Subcutaneous abdominal adipose tissue (tissue), 5 donors: ENCODE data around the gene MARCHF3.

Source experiments
- H3K27ac ChIP-seq: one replicate; pipeline ENCODE4 v1.7.0; 2013; ENCODE audit warnings: low read depth, mild to moderate bottlenecking, inconsistent platforms, low read length, moderate library complexity
- H3K27me3 ChIP-seq, 5 donors: one replicate each; pipeline ENCODE4 v1.7.0; 2013; ENCODE audit warnings: low read length in 5 of 5, inconsistent platforms in 1 of 5; ENCODE audit not compliant: control insufficient read depth in 5 of 5, insufficient read depth in 4 of 5
- H3K36me3 ChIP-seq, 5 donors: one replicate each; pipeline ENCODE4 v1.7.0; 2013; ENCODE audit warnings: low read length in 5 of 5; ENCODE audit not compliant: control insufficient read depth in 5 of 5, insufficient read depth in 5 of 5
- H3K4me1 ChIP-seq, 5 donors: one replicate each; pipeline ENCODE4 v1.7.0; 2013; ENCODE audit warnings: low read length in 5 of 5, mild to moderate bottlenecking in 3 of 5, moderate library complexity in 1 of 5; ENCODE audit not compliant: control insufficient read depth in 5 of 5, insufficient read depth in 5 of 5
- H3K4me3 ChIP-seq, 5 donors: one replicate each; pipeline ENCODE4 v1.7.0; 2013; ENCODE audit warnings: low read length in 5 of 5, low read depth in 1 of 5
- H3K9ac ChIP-seq, 5 donors: one replicate each; pipeline ENCODE4 v1.7.0; 2013; ENCODE audit warnings: low read length in 5 of 5, mild to moderate bottlenecking in 4 of 5, moderate library complexity in 3 of 5
- H3K9me3 ChIP-seq, 5 donors: one replicate each; pipeline ENCODE4 v1.7.0; 2013; ENCODE audit warnings: low read length in 5 of 5; ENCODE audit not compliant: control insufficient read depth in 5 of 5
- donor health status: healthy.
- donor health status: healthy.
- donor health status: healthy.
- donor health status: healthy.
- donor health status: healthy.

Gene MARCHF3

DNA sequence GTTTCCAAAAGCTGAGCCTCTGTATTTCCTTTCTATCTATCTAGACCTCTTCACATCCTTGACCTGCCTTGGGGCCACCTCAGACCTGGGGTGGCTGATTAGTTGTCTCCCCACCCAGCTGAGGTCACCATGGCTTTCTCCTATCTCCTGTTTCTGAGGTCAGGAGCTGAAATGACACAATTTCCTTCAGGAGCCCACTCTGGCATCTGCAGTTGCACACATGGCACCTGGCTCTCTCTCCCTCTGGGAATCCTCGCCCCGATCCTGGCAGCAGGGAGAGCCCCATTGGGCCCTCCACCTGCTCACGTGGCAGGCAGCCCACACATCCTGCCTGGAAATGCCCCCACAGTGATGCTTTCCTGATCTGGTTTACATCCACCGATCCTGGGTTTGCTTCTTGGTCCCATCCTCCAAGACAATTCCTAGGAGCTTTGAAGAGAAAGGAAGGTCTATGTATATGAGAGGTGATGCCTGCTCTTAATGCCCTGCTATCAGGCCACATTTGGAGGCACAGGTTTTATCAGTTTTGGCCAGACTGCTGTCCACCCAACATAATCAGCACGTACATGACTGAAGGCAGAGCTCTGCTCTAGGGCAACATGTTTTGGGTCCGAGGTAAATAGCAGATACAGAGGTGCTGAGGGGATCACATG is 53.7 kb downstream of the MARCHF3 start:
- Histone ChIP-seq H3K4me1 (peaks cover 3 to 11% (median 10%) of the 10 kb centered on the region in 5 donors), H3K27ac (no peak overlapping the region), H3K27me3 (no peaks in the 10 kb centered on the region), H3K4me3 (no peak overlapping the region), H3K9ac (no peak overlapping the region), H3K9me3 (no peaks in the 10 kb centered on the region), H3K36me3 (no peaks in the 10 kb centered on the region)

DNA sequence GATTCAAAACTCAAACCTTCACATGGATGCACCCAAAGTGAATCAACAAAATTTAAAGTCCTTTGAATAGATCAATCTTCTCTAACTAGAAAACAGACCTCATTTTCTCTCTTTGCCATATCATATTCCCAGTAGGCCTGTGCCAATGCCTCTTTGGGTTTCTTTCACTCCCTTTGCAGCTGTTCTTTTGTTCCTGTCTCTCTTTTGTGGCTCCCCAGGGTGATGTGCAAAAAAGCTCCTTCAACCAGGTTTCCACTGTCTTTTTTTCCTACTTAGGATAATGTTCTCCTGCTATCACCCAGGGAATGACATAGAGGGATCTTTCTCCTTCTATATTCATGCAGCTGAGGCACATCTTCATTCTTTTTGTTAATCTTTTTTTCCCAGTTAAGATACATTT is 54.6 kb downstream of the MARCHF3 start:
- H3K4me3 ChIP-seq: no peak overlapping the region
- no peaks in the 10 kb centered on the region for H3K9me3 ChIP-seq
- H3K9ac ChIP-seq: no peak overlapping the region
- H3K27ac ChIP-seq: no peak overlapping the region
- H3K27me3 ChIP-seq: no peaks in the 10 kb centered on the region
- H3K4me1 ChIP-seq: peaks cover 5 to 19% (median 18%) of the 10 kb centered on the region in 5 donors
- no peaks in the 10 kb centered on the region for H3K36me3 ChIP-seq

DNA sequence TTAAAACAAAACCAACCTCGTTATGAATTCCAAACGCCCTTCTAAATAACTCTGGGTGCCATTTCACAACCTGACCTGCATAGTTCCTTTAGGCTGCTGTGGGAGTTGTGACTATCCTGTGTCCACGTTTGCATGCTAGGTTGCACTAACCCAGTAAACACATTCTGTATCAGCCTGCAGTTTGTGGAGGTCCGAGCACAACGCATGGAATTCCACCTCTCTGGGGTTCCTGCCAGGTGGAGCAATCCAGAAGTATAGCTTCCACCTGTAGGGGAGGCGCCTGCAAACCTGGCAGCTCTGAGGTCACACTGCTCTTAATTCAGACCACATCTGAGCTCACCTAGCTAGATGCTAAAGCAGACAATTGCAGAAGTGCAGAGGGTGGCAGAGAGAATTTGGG is 57.2 kb downstream of the MARCHF3 start:
- H3K4me3 ChIP-seq: no peak overlapping the region
- H3K36me3 ChIP-seq: no peaks in the 10 kb centered on the region
- peaks cover 5 to 27% (median 23%) of the 10 kb centered on the region in 5 donors for H3K4me1 ChIP-seq
- no peak overlapping the region for H3K27ac ChIP-seq
- H3K9me3 ChIP-seq: no peaks in the 10 kb centered on the region
- no peaks in the 10 kb centered on the region for H3K27me3 ChIP-seq
- no peak overlapping the region for H3K9ac ChIP-seq

DNA sequence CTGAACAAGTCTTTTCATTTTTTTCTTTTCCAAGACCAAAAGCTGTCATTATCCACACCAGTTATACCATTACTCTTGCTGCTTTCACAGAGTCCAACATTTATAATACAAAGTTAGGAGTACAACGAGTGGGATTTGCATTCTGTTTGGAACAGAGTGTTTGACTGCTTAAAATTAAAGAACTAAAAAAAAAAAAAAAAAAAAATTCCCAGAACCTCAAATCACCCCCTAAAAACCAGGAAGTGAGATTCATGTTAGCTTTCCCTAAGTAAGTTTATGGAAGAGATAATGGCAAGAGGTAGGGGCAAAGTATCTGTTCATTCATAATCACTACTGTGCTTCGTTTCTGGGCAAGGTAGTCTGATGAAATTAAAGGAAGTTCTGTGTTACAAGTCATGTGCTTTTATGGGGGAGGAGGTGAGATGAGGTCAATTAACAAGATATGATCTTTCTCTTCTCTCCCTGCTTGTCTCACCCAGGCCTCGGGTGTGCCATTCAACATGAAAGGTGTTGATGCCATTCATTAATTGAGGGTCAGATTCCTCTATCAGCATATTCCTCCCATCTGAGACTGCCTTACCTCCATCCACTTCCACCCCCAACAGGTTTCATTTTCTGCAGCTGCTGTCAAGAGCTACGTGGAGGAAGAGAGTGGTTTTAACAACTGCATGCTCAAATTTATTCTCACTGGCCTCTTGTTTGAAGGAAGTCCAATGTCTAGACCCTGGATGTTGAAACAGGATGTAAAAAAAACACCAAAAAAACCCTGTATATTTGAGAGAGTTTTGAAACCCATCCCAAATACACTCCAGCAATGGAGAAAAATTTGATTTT is 58.1 kb downstream of the MARCHF3 start:
- H3K9ac ChIP-seq: no peak overlapping the region
- no peak overlapping the region for H3K4me3 ChIP-seq
- H3K4me1 ChIP-seq: peaks cover 5 to 27% (median 23%) of the 10 kb centered on the region in 5 donors
- no peaks in the 10 kb centered on the region for H3K36me3 ChIP-seq
- H3K27me3 ChIP-seq: no peaks in the 10 kb centered on the region
- no peaks in the 10 kb centered on the region for H3K9me3 ChIP-seq
- no peak overlapping the region for H3K27ac ChIP-seq

DNA sequence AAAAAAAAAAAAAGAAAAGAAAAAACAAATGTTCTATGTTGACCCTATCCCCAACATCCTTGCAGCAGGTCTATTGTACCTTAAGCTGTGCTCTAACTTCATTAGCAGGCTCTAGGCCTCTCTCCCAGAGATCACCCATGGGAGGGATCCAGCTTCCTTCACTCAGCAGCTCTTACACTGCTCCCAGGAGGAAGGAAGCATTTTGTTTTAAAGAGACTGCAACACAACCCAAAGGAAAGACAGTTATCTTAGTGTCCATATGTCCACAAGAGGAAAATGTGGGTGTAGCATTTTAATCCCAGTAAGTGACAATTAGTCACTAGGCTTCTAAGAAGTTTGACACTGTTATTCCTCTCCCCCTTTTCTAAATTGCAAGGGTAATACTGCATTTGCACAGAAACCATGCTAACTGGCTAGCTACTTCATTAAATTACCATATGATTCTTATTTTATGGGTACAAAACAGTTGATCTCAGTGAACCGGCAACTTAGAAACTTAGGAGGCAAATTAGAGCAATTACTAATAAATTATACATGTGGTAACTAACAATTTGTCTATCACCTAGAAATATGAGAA is 58.8 kb downstream of the MARCHF3 start:
- H3K27ac ChIP-seq: no peak overlapping the region
- H3K4me3 ChIP-seq: no peak overlapping the region
- H3K9ac ChIP-seq: peak overlapping the region in 2 of 5 donors; percentile 8 to 9
- no peaks in the 10 kb centered on the region for H3K36me3 ChIP-seq
- no peaks in the 10 kb centered on the region for H3K9me3 ChIP-seq
- no peaks in the 10 kb centered on the region for H3K27me3 ChIP-seq
- peaks cover 5 to 27% (median 23%) of the 10 kb centered on the region in 5 donors for H3K4me1 ChIP-seq

DNA sequence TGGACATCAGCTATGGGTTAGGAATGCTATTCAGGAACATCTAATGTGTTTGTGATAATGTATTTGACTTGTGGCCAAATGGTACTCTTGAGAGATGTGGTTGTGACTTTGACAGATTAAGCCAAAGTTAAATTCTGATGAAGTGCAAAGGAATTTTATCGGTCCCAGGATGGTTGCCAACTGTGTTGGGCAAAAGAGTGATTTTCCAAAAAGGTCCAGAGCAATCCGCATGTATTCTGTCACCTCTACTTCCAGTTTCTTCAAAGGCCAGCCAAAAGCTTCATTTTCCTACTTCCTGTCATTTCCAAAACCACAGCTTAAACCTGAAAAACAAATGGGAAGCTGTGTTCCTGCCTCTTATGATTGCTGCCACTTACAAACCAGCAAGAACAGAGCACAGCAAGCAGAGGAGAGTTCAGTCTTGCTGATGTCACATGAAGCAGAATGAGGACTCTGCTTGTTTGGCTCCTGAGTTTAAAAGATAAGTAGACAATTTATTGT is 59.8 kb downstream of the MARCHF3 start:
- Histone ChIP-seq H3K9me3 (no peaks in the 10 kb centered on the region), H3K4me1 (peaks cover 5 to 27% (median 23%) of the 10 kb centered on the region in 5 donors), H3K9ac (no peak overlapping the region), H3K27me3 (no peaks in the 10 kb centered on the region), H3K36me3 (no peaks in the 10 kb centered on the region), H3K27ac (peak overlapping the region; percentile 81), H3K4me3 (peak overlapping the region in 1 of 5 donors; percentile 6)

DNA sequence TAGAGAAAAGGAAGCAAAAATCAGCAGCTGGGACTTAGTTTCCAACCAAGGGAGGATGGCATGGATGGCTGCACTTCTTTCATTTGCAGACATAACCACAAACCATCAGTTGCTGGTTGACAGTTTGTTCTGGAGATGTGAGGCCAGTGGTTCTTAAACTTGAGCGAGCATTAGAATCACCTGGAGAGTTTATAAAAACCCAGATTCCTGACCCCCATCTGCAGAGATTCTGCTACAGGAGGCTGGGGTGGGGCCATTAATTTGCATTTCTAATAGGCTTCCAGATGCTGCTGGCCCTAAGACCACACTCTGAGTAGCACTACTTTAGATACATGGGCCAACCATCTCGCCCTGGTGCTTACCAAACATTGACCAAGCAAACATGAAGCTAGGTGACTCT is 60.8 kb downstream of the MARCHF3 start:
- Histone ChIP-seq H3K9me3 (no peaks in the 10 kb centered on the region), H3K4me3 (no peak overlapping the region), H3K36me3 (no peaks in the 10 kb centered on the region), H3K9ac (no peak overlapping the region), H3K27me3 (no peaks in the 10 kb centered on the region), H3K27ac (no peak overlapping the region), H3K4me1 (peaks cover 5 to 27% (median 23%) of the 10 kb centered on the region in 5 donors)

DNA sequence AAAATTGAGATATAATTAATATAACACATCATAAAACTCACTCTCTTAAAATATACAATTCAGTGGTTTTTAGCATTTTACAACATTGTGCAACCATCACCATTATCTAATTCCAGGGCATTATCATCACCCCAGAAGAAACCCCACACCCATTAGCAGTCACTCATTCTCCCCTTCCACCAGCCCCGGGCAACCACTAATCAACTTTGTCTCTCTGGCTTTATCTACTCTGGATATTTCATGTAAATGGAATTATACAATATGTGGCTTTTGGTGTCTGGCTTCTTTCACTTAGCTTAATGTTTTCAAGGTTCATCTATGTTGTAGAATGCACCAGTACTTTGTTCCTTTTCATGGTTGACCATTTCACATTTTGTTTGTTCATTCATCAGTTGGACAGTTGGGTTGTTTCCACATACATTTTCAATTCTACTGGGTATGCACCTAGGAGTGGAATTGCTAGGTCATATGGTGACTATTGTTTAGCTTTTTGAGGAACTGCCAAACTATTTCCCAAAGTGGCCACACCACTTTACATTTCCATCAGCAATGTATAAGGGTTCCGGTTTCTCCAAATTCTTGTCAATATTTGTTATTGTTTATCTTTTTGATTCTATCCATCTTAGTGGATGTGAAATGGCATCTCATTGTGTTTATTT is 62.4 kb downstream of the MARCHF3 start:
- Histone ChIP-seq H3K4me3 (no peak overlapping the region), H3K36me3 (no peaks in the 10 kb centered on the region), H3K27me3 (no peaks in the 10 kb centered on the region), H3K9ac (no peak overlapping the region), H3K27ac (no peak overlapping the region), H3K4me1 (peaks cover 5 to 27% (median 23%) of the 10 kb centered on the region in 5 donors), H3K9me3 (no peaks in the 10 kb centered on the region)

DNA sequence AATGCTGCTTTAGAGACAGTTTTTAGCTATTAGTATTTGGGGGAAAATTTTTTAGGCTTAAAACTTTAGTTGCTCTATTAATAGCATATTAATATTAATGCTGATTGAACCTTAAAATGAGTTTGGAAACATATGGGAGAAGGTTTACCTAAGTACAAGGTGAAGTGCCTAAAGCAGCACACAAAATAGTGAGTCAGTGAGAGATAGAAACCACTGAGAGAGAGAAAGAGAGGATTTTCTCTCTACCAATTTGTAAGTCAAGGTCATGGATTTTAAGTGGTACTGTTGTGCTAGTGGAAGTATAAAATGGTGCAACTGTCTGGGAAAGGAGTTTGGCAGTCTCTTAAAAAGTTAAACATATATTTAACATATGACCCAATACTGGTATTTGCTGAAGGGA is 64.9 kb downstream of the MARCHF3 start:
- Histone ChIP-seq H3K9me3 (no peaks in the 10 kb centered on the region), H3K4me1 (peaks cover 0 to 5% (median 2%) of the 10 kb centered on the region in 5 donors), H3K36me3 (no peaks in the 10 kb centered on the region), H3K4me3 (no peak overlapping the region), H3K9ac (no peak overlapping the region), H3K27ac (no peak overlapping the region), H3K27me3 (no peaks in the 10 kb centered on the region)
